Natural killer cell (primary cell): Measurements from ENCODE around the gene TMEM236. TPM values are rescaled to one million over a fixed set of nuclear protein-coding genes. Genes with fewer than 3 reads are reported as not detected.

Experiments
- ATAC-seq, 3 donors: fragments of 150-1000 bp in 2 of 3; fragments of 200-7000 bp in 1 of 3; cut with Tn5 transposase; 1 replicate in 1 of 3; 2 replicates in 2 of 3; pipeline ENCODE4 v1.10.0; 2021; ENCODE audit warnings: mild to moderate bottlenecking in 2 of 3, moderate library complexity in 2 of 3
- DNase-seq, 2 donors: peaks; one replicate each; pipeline versions ENCODE4 v3.0.0 to v3.0.0-alpha.2; 2013 to 2021; ENCODE audit warnings: mixed read lengths in 1 of 2
- H3K27ac ChIP-seq: one replicate; pipeline ENCODE4 v1.5.1; 2013; ENCODE audit warnings: mild to moderate bottlenecking, low read length
- H3K27me3 ChIP-seq: one replicate; pipeline ENCODE4 v1.6.1; 2013; ENCODE audit warnings: low read length; ENCODE audit not compliant: control insufficient read depth, insufficient read depth
- H3K36me3 ChIP-seq: one replicate; pipeline ENCODE4 v1.6.1; 2013; ENCODE audit warnings: low read length; ENCODE audit not compliant: control insufficient read depth, insufficient read depth
- H3K4me1 ChIP-seq: one replicate; pipeline ENCODE4 v1.6.1; 2013; ENCODE audit warnings: low read length; ENCODE audit not compliant: control insufficient read depth, insufficient read depth
- H3K4me3 ChIP-seq: one replicate; pipeline ENCODE4 v1.5.1; 2013; ENCODE audit warnings: low read length
- H3K9me3 ChIP-seq: one replicate; pipeline ENCODE4 v1.6.1; 2013; ENCODE audit warnings: low read length; ENCODE audit not compliant: control insufficient read depth, insufficient read depth
- H3K27ac Mint-ChIP-seq, 2 donors: one replicate each; pipeline ENCODE4 v1.8.0; 2022; ENCODE audit warnings: mild to moderate bottlenecking in 2 of 2, mixed read lengths in 2 of 2, moderate library complexity in 1 of 2
- H3K27me3 Mint-ChIP-seq, 2 donors: one replicate each; pipeline ENCODE4 v1.8.0; 2022; ENCODE audit warnings: low read depth in 2 of 2, mixed read lengths in 2 of 2
- H3K36me3 Mint-ChIP-seq: one replicate; pipeline ENCODE4 v1.8.0; 2022; ENCODE audit warnings: mixed read lengths
- H3K4me1 Mint-ChIP-seq, 2 donors: one replicate each; pipeline ENCODE4 v1.8.0; 2022; ENCODE audit warnings: mixed read lengths in 2 of 2
- H3K4me3 Mint-ChIP-seq: one replicate; pipeline ENCODE4 v1.8.0; 2022; ENCODE audit warnings: mild to moderate bottlenecking, moderate library complexity, mixed read lengths
- H3K9me3 Mint-ChIP-seq, 2 donors: one replicate each; pipeline ENCODE4 v1.8.0; 2022; ENCODE audit warnings: mixed read lengths in 2 of 2
- CTCF ChIP-seq: fragments of 200-600 bp; IDR thresholded peaks from one replicate; pipeline ENCODE4 v1.8.0; 2022; ENCODE audit warnings: antibody characterized with exemption
- WGBS: methylation state at CpG from one replicate; pipeline ENCODE4 v1.1.7; 2013; ENCODE audit warnings: missing lambda C conversion rate; ENCODE audit not compliant: insufficient coverage; 5-methylcytosine and 5-hydroxymethylcytosine counted together
- intact Hi-C: fragments of 100-400 bp; cut with micrococcal nuclease; formaldehyde crosslinking; loops from one replicate; pipeline ENCODE4 v1.14.2; 2022
- total RNA-seq, 4 donors: library from RNA; stranded (reverse); fragments of 120-200 nt in 1 of 4; gene quantifications; one replicate each; pipeline versions ENCODE4 v1.2.3 to v1.2.4, GENCODE V29; 2013 to 2022

TMEM236 gene
- total RNA-seq, 3 donors from 2014 or later (not counting 1 experiment from before 2014, with no cell fraction given), result 0.16 to 0.20 (median 0.16) TPM

GRCh38 chr10:17782921-17783665 is 31.1 kb downstream of the TMEM236 start:
- Mint-ChIP-seq H3K36me3 (no peaks in the 10 kb centered on the region), H3K27me3 (peaks cover 0 to 3% of the 10 kb centered on the region in 2 donors), H3K9me3 (no peaks in the 10 kb centered on the region), H3K4me1 (no peaks in the 10 kb centered on the region), H3K27ac (no peak overlapping the region), H3K4me3 (no peak overlapping the region)
- ATAC-seq (no peak), DNase-seq (no peak)
- TF ChIP-seq CTCF, result no peak
- Histone ChIP-seq H3K27me3 (no peaks in the 10 kb centered on the region), H3K4me3 (no peak overlapping the region), H3K4me1 (peaks cover 3% of the 10 kb centered on the region), H3K27ac (no peak overlapping the region), H3K9me3 (no peaks in the 10 kb centered on the region), H3K36me3 (no peaks in the 10 kb centered on the region)
- intact Hi-C loops, result no loop called here
- 82% methylated on average over 14 of the region's 16 CpGs for WGBS

- no peak for DNase-seq
- Histone ChIP-seq H3K27me3 (no peaks in the 10 kb centered on the region), H3K36me3 (no peaks in the 10 kb centered on the region), H3K4me1 (peaks cover 3% of the 10 kb centered on the region), H3K4me3 (no peak overlapping the region), H3K9me3 (no peaks in the 10 kb centered on the region), H3K27ac (no peak overlapping the region)
- H3K4me3 Mint-ChIP-seq, result no peak overlapping the region
- H3K36me3 Mint-ChIP-seq, result no peaks in the 10 kb centered on the region
- H3K27me3 Mint-ChIP-seq, result peaks cover 0 to 3% of the 10 kb centered on the region in 2 donors
- intact Hi-C loops, result no loop called here
- no peak for TF ChIP-seq CTCF
- no peaks in the 10 kb centered on the region for H3K4me1 Mint-ChIP-seq
- H3K9me3 Mint-ChIP-seq, result no peaks in the 10 kb centered on the region
- H3K27ac Mint-ChIP-seq, result no peak overlapping the region
- WGBS, result no CpG with 5 or more reads among the region's 1 CpG
- ATAC-seq, result no peak
These were observed 31.8 kb downstream of the TMEM236 start for GRCh38 chr10:17783751-17784150.

GRCh38 chr10:17784688-17785087 is 32.7 kb downstream of the TMEM236 start:
- intact Hi-C loops, result no loop called here
- no peaks in the 10 kb centered on the region for H3K4me1 Mint-ChIP-seq
- ATAC-seq, result no peak
- peaks cover 3% of the 10 kb centered on the region for H3K4me1 ChIP-seq
- H3K27me3 ChIP-seq, result no peaks in the 10 kb centered on the region
- no peak overlapping the region for H3K4me3 ChIP-seq
- no peak overlapping the region for H3K27ac Mint-ChIP-seq
- no peaks in the 10 kb centered on the region for H3K9me3 Mint-ChIP-seq
- peaks cover 0 to 3% of the 10 kb centered on the region in 2 donors for H3K27me3 Mint-ChIP-seq
- WGBS, result 72% methylated on average over 3 of the region's 3 CpGs
- no peak overlapping the region for H3K27ac ChIP-seq
- no peaks in the 10 kb centered on the region for H3K36me3 ChIP-seq
- H3K36me3 Mint-ChIP-seq, result no peaks in the 10 kb centered on the region
- no peak overlapping the region for H3K4me3 Mint-ChIP-seq
- no peaks in the 10 kb centered on the region for H3K9me3 ChIP-seq
- TF ChIP-seq CTCF, result no peak
- DNase-seq, result no peak
